ENCODE results near the gene PEX14. TPM values are rescaled to one million over a fixed set of nuclear protein-coding genes. Genes with fewer than 3 reads are reported as not detected.

PEX14 gene
- total RNA-seq, 1 experiment from 2014 or later, result 29.3 TPM

DNA sequence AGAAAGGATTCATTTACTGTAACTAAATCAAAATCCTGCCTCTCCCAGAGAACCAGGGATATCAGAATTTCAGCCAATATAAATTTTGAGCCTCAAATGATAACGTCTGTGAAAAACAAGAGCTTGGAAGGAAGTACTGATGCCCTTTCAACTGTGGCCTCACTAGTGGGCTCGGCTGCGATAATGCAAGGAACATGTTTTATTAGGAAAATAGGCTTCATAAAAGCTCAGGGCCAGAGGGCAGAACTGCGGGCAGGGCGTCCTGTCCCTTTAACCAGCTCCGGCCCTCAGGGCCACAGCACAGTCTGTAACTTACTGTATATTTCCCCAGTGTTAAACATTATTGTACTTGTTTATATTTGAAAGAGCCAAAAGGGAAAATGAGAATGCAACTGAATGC, 122.0 kb downstream of the PEX14 start:
- Histone ChIP-seq H3K9me3 (ENCODE audit: control insufficient read depth in 1 of 2, insufficient read depth in 1 of 2, low read depth in 1 of 2, low read length in 2 of 2) (no peaks in the 10 kb centered on the region), H3K79me2 (ENCODE audit: insufficient read depth, low read length) (no peaks in the 10 kb centered on the region), H2AFZ (ENCODE audit: low read depth, low read length, poor library complexity, severe bottlenecking) (no peak overlapping the region), H3K4me2 (ENCODE audit: low read length) (no peak overlapping the region), H3K9me2 (ENCODE audit: insufficient read depth) (no peaks in the 10 kb centered on the region), H3K4me1 (ENCODE audit: control insufficient read depth in 1 of 2, insufficient read depth in 2 of 2, low read length in 2 of 2) (peaks cover 23% of the 10 kb centered on the region in 2 experiments), H3K36me3 (ENCODE audit: control insufficient read depth in 1 of 2, insufficient read depth in 2 of 2, low read length in 2 of 2) (no peaks in the 10 kb centered on the region), H3K27me3 (ENCODE audit: insufficient read depth, low read length) (no peaks in the 10 kb centered on the region), H3K9ac (ENCODE audit: low read length) (no peak overlapping the region), H4K20me1 (ENCODE audit: insufficient read depth) (no peaks in the 10 kb centered on the region), H3K27ac (ENCODE audit: low read depth, low read length) (no peak overlapping the region), H3K4me3 (replicated peaks in 1 of 2; ENCODE audit: low read depth in 1 of 2, low read length in 2 of 2) (no peak overlapping the region)
- POLR2A ChIA-PET, result no interaction called here
- no TSS peak for BruUV-seq (replicated peaks)
- CTCF ChIA-PET, result no interaction called here
- TF ChIP-seq SRF (IDR thresholded peaks at IDR 0.05; ENCODE audit: low read depth), result no peak
- no peak for TF ChIP-seq YY1 (IDR thresholded peaks at IDR 0.05; ENCODE audit: extremely low read depth, insufficient replicate concordance, low read depth, low read length)
- TF ChIP-seq, protein P1, sequence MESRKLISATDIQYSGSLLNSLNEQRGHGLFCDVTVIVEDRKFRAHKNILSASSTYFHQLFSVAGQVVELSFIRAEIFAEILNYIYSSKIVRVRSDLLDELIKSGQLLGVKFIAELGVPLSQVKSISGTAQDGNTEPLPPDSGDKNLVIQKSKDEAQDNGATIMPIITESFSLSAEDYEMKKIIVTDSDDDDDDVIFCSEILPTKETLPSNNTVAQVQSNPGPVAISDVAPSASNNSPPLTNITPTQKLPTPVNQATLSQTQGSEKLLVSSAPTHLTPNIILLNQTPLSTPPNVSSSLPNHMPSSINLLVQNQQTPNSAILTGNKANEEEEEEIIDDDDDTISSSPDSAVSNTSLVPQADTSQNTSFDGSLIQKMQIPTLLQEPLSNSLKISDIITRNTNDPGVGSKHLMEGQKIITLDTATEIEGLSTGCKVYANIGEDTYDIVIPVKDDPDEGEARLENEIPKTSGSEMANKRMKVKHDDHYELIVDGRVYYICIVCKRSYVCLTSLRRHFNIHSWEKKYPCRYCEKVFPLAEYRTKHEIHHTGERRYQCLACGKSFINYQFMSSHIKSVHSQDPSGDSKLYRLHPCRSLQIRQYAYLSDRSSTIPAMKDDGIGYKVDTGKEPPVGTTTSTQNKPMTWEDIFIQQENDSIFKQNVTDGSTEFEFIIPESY (IDR thresholded peaks at IDR 0.05; ENCODE audit: extremely low read depth, insufficient replicate concordance, low read length), result no peak
- TF ChIP-seq SIN3A (IDR thresholded peaks at IDR 0.05; ENCODE audit: low read depth), result no peak
- TF ChIP-seq ELF1 (IDR thresholded peaks at IDR 0.05; ENCODE audit: borderline replicate concordance, low read depth), result no peak
- TF ChIP-seq RAD21 (IDR thresholded peaks at IDR 0.05; ENCODE audit: low read depth), result no peak
- TF ChIP-seq, protein P2, sequence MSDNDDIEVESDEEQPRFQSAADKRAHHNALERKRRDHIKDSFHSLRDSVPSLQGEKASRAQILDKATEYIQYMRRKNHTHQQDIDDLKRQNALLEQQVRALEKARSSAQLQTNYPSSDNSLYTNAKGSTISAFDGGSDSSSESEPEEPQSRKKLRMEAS (IDR thresholded peaks at IDR 0.05), result no peak
- no peak for TF ChIP-seq CEBPB (IDR thresholded peaks at IDR 0.05; ENCODE audit: low read depth)
- TF ChIP-seq ZFX (IDR thresholded peaks at IDR 0.05), result no peak
- TF ChIP-seq ZNF274 (IDR thresholded peaks at IDR 0.05; ENCODE audit: low read depth, low read length), result no peak
- no peak for TF ChIP-seq POLR2AphosphoS5 (IDR thresholded peaks at IDR 0.05; ENCODE audit: low read depth, low read length)
- no peak for TF ChIP-seq JUND (IDR thresholded peaks at IDR 0.05)
- no peak for TF ChIP-seq TCF7L2 (IDR thresholded peaks at IDR 0.05; ENCODE audit: borderline replicate concordance, extremely low read depth, insufficient read depth, insufficient read length)
- no peak for TF ChIP-seq EGR1 (IDR thresholded peaks at IDR 0.05; ENCODE audit: low read depth)
- no peak for TF ChIP-seq FOSL1 (IDR thresholded peaks at IDR 0.05; ENCODE audit: low read depth)
- TF ChIP-seq, protein P3, sequence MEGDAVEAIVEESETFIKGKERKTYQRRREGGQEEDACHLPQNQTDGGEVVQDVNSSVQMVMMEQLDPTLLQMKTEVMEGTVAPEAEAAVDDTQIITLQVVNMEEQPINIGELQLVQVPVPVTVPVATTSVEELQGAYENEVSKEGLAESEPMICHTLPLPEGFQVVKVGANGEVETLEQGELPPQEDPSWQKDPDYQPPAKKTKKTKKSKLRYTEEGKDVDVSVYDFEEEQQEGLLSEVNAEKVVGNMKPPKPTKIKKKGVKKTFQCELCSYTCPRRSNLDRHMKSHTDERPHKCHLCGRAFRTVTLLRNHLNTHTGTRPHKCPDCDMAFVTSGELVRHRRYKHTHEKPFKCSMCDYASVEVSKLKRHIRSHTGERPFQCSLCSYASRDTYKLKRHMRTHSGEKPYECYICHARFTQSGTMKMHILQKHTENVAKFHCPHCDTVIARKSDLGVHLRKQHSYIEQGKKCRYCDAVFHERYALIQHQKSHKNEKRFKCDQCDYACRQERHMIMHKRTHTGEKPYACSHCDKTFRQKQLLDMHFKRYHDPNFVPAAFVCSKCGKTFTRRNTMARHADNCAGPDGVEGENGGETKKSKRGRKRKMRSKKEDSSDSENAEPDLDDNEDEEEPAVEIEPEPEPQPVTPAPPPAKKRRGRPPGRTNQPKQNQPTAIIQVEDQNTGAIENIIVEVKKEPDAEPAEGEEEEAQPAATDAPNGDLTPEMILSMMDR (IDR thresholded peaks at IDR 0.05 in 2 of 3, conservative IDR thresholded peaks at IDR 0.05 in 1 of 3; ENCODE audit: borderline replicate concordance in 1 of 3, insufficient read depth in 1 of 3, low read depth in 2 of 3, low read length in 2 of 3), result no peak
- TF ChIP-seq EZH2 (IDR thresholded peaks at IDR 0.05), result no peak
- no peak for TF ChIP-seq EZH2phosphoT487 (IDR thresholded peaks at IDR 0.05; ENCODE audit: borderline replicate concordance)
- TF ChIP-seq, protein P4, sequence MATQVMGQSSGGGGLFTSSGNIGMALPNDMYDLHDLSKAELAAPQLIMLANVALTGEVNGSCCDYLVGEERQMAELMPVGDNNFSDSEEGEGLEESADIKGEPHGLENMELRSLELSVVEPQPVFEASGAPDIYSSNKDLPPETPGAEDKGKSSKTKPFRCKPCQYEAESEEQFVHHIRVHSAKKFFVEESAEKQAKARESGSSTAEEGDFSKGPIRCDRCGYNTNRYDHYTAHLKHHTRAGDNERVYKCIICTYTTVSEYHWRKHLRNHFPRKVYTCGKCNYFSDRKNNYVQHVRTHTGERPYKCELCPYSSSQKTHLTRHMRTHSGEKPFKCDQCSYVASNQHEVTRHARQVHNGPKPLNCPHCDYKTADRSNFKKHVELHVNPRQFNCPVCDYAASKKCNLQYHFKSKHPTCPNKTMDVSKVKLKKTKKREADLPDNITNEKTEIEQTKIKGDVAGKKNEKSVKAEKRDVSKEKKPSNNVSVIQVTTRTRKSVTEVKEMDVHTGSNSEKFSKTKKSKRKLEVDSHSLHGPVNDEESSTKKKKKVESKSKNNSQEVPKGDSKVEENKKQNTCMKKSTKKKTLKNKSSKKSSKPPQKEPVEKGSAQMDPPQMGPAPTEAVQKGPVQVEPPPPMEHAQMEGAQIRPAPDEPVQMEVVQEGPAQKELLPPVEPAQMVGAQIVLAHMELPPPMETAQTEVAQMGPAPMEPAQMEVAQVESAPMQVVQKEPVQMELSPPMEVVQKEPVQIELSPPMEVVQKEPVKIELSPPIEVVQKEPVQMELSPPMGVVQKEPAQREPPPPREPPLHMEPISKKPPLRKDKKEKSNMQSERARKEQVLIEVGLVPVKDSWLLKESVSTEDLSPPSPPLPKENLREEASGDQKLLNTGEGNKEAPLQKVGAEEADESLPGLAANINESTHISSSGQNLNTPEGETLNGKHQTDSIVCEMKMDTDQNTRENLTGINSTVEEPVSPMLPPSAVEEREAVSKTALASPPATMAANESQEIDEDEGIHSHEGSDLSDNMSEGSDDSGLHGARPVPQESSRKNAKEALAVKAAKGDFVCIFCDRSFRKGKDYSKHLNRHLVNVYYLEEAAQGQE (IDR thresholded peaks at IDR 0.05; ENCODE audit: low read depth), result no peak
- TF ChIP-seq, protein P5, sequence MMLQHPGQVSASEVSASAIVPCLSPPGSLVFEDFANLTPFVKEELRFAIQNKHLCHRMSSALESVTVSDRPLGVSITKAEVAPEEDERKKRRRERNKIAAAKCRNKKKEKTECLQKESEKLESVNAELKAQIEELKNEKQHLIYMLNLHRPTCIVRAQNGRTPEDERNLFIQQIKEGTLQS (IDR thresholded peaks at IDR 0.05), result no peak
- intact Hi-C loops (cut with micrococcal nuclease), result no loop called here
- RAD21 ChIA-PET (ENCODE audit: low non-redundant PET in 1 of 2, low total read pairs in 2 of 2, uncharacterized antibody in 2 of 2, unreplicated experiment in 2 of 2), result no interaction called here
- ATAC-seq (no peak), DNase-seq (ENCODE audit: low read depth, low spot score) (no peak)
